ENCODE data around the gene ZBTB6.

The ZBTB6 gene, protein sequence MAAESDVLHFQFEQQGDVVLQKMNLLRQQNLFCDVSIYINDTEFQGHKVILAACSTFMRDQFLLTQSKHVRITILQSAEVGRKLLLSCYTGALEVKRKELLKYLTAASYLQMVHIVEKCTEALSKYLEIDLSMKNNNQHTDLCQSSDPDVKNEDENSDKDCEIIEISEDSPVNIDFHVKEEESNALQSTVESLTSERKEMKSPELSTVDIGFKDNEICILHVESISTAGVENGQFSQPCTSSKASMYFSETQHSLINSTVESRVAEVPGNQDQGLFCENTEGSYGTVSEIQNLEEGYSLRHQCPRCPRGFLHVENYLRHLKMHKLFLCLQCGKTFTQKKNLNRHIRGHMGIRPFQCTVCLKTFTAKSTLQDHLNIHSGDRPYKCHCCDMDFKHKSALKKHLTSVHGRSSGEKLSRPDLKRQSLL

DNA sequence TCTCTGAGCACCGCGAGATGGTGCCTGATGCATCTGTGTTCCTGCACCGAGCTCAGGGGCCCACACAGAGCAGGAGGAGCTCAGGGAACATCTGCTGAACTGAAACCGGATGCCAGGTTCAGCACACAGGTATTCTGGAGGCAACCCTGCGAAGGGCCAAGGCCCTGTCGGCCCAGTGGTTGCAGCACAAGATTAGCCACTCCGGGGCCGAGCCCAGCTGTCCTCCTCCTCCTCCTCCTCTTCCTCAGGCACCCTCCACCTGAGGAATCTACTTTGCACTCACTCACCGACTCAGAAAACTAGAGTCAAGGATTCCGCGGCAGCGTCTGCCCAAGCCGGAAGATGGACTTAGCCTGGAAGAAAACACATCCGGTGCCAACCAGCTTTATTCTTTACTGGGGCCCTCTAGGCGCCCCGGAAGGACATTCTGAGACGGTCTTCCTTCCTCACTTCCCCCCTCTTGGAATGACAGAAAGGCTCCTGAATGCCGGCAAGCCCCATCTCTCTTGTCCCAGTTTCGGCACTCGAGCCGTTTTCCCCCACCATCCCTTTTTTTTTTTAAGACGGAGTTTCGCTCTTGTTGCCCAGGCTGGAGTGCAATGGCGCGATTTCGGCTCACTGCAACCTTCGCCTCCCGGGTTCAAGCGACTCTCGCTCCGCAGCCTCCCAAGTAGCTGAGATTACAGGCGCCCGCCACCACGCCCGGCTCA, at the start of gene ZBTB6:
Gene ZBTB6 (minus strand): TSS at position 360 of the 710 bp plus-strand sequence. CDS start 1,251 bp downstream, outside the sequence.
- CTCF ChIA-PET: interaction anchor here (0.5 to 0.7 kb wide), 2 partner anchors 18 to 28 kb away, joined by 4 to 5 read pairs; partner anchors contain the start of genes RABGAP1 and ZBTB26
- DNase-seq (ENCODE audit: extremely low spot score): peak; percentile 73
- 0 out of 2 replicates have a peak, but pooled peaks have one; percentile 16 for TF ChIP-seq L3MBTL2 (conservative IDR thresholded peaks at IDR 0.05)
- TF ChIP-seq BHLHE40 (IDR thresholded peaks at IDR 0.05; ENCODE audit: borderline replicate concordance): no peak
- TF ChIP-seq LEF1 (IDR thresholded peaks at IDR 0.05; ENCODE audit: borderline replicate concordance): no peak
- TF ChIP-seq ARNT (IDR thresholded peaks at IDR 0.05): no peak
- TF ChIP-seq CTBP1 (IDR thresholded peaks at IDR 0.05; ENCODE audit: borderline replicate concordance): no peak
- TF ChIP-seq FOXM1 (IDR thresholded peaks at IDR 0.05; ENCODE audit: borderline replicate concordance): no peak
- TF ChIP-seq ZNF384 (IDR thresholded peaks at IDR 0.05): no peak
- peak; percentile 37 for TF ChIP-seq ELF4 (IDR thresholded peaks at IDR 0.05)
- POLR2A ChIA-PET: interaction anchor here (0.6 to 2.9 kb wide), 11 partner anchors 8 to 81 kb away, joined by 3 to 30 read pairs (median 4); partner anchors contain the start of genes RABGAP1, RC3H2 and ZBTB26

GRCh38 chr9:122961139-122961538, 48.0 kb upstream of the ZBTB6 start:
- ChIA-PET CTCF (no interaction called here), POLR2A (interaction anchor here (1.3 kb wide), 1 partner anchor 20 kb away, joined by 3 read pairs; the partner anchor contains the start of gene RABGAP1)
- no peak for TF ChIP-seq SUZ12 (IDR thresholded peaks at IDR 0.05)
- TF ChIP-seq ELF4 (IDR thresholded peaks at IDR 0.05): no peak
- TF ChIP-seq SP1 (IDR thresholded peaks at IDR 0.05): no peak
- no peak for TF ChIP-seq ZNF384 (IDR thresholded peaks at IDR 0.05)
- TF ChIP-seq ARNT (IDR thresholded peaks at IDR 0.05): no peak
- TF ChIP-seq LEF1 (IDR thresholded peaks at IDR 0.05; ENCODE audit: borderline replicate concordance): no peak
- TF ChIP-seq BHLHE40 (IDR thresholded peaks at IDR 0.05; ENCODE audit: borderline replicate concordance): no peak
- TF ChIP-seq HDGF (IDR thresholded peaks at IDR 0.05; ENCODE audit: borderline replicate concordance): no peak
- TF ChIP-seq FOXM1 (IDR thresholded peaks at IDR 0.05; ENCODE audit: borderline replicate concordance): no peak
- TF ChIP-seq CTBP1 (IDR thresholded peaks at IDR 0.05; ENCODE audit: borderline replicate concordance): no peak
- no peak for TF ChIP-seq L3MBTL2 (conservative IDR thresholded peaks at IDR 0.05)
- TF ChIP-seq FOXK2 (IDR thresholded peaks at IDR 0.05): no peak
- no peak for TF ChIP-seq NFRKB (IDR thresholded peaks at IDR 0.05)
- TF ChIP-seq PKNOX1 (IDR thresholded peaks at IDR 0.05): no peak
- no peak for TF ChIP-seq TARDBP (IDR thresholded peaks at IDR 0.05)
- TF ChIP-seq FOXA1 (IDR thresholded peaks at IDR 0.05): no peak
- no peak for DNase-seq (ENCODE audit: extremely low spot score)

GRCh38 chr9:122955961-122956360, 42.8 kb upstream of the ZBTB6 start:
- CTCF ChIA-PET: no interaction called here
- no peak for TF ChIP-seq SUZ12 (IDR thresholded peaks at IDR 0.05)
- TF ChIP-seq HDGF (IDR thresholded peaks at IDR 0.05; ENCODE audit: borderline replicate concordance): no peak
- TF ChIP-seq LEF1 (IDR thresholded peaks at IDR 0.05; ENCODE audit: borderline replicate concordance): no peak
- TF ChIP-seq ARNT (IDR thresholded peaks at IDR 0.05): no peak
- POLR2A ChIA-PET: interaction anchor here (2.1 kb wide), 1 partner anchor 15 kb away, joined by 8 read pairs; the partner anchor contains the start of gene RABGAP1
- no peak for DNase-seq (ENCODE audit: extremely low spot score)

GRCh38 chr9:122954253-122954691, 41.1 kb upstream of the ZBTB6 start:
- TF ChIP-seq PKNOX1 (IDR thresholded peaks at IDR 0.05) (no peak), L3MBTL2 (conservative IDR thresholded peaks at IDR 0.05) (no peak), ELF4 (IDR thresholded peaks at IDR 0.05) (no peak), BHLHE40 (IDR thresholded peaks at IDR 0.05; ENCODE audit: borderline replicate concordance) (no peak), SP1 (IDR thresholded peaks at IDR 0.05) (no peak)
- ChIA-PET CTCF (no interaction called here), POLR2A (interaction anchor here (1.4 to 2.1 kb wide), 2 partner anchors 13 to 23 kb away, joined by 4 to 8 read pairs; partner anchors contain the start of genes RABGAP1 and ZBTB26)
- DNase-seq (ENCODE audit: extremely low spot score): no peak

DNA sequence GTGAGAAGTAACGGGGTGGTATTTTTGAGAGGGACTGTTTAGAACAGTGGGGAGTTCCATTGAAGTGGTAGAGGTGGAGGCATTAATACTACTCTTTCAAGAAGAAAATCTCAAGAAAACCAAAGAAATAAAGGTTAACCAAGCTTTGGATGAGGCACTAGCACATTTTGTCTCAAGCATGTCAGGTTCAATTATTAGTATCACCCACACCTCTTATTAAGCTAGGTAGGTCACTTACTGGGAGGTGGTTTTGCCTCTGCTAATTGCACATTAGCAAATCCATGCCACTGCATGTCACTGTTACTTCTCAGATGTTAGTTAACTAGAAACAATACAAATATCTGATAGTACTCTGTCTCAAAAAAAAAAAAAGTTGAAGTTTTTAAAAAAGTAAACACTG, 37.9 kb upstream of the ZBTB6 start:
- CTCF ChIA-PET: no interaction called here
- DNase-seq (ENCODE audit: extremely low spot score): no peak
- POLR2A ChIA-PET: interaction anchor here (2.9 kb wide), 1 partner anchor 10 kb away, joined by 11 read pairs; the partner anchor contains the start of gene RABGAP1

DNA sequence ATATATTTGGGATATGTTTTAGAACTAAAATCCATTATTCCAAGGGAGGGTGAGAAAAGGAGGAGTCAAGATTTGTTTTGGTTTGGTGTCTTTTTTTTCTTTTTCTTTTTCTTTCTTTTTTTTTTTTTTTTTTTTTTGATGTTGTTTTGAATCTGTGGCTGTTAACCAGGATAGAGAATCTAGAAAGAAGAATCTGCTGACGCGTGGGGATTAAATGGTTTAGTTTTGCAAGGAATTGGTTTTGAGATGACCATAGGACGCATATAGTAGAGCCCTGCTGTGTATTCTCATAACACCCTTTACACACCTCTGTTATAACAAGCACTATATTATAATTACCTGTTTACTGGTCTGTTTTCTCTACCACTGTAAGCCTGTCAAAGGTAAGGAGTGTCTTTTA, 37.1 kb upstream of the ZBTB6 start:
- ChIA-PET CTCF (no interaction called here), POLR2A (no interaction called here)
- no peak for TF ChIP-seq CTBP1 (IDR thresholded peaks at IDR 0.05; ENCODE audit: borderline replicate concordance)
- no peak for TF ChIP-seq L3MBTL2 (conservative IDR thresholded peaks at IDR 0.05)
- no peak for TF ChIP-seq ARNT (IDR thresholded peaks at IDR 0.05)
- no peak for TF ChIP-seq FOXM1 (IDR thresholded peaks at IDR 0.05; ENCODE audit: borderline replicate concordance)
- no peak for TF ChIP-seq ZNF384 (IDR thresholded peaks at IDR 0.05)
- TF ChIP-seq PKNOX1 (IDR thresholded peaks at IDR 0.05): no peak
- no peak for TF ChIP-seq BHLHE40 (IDR thresholded peaks at IDR 0.05; ENCODE audit: borderline replicate concordance)
- TF ChIP-seq SUZ12 (IDR thresholded peaks at IDR 0.05): no peak
- TF ChIP-seq ELF4 (IDR thresholded peaks at IDR 0.05): no peak
- TF ChIP-seq FOXA1 (IDR thresholded peaks at IDR 0.05): no peak
- no peak for TF ChIP-seq SP1 (IDR thresholded peaks at IDR 0.05)
- TF ChIP-seq NFRKB (IDR thresholded peaks at IDR 0.05): no peak
- TF ChIP-seq FOXK2 (IDR thresholded peaks at IDR 0.05): no peak
- TF ChIP-seq HDGF (IDR thresholded peaks at IDR 0.05; ENCODE audit: borderline replicate concordance): no peak
- TF ChIP-seq TARDBP (IDR thresholded peaks at IDR 0.05): no peak
- no peak for TF ChIP-seq LEF1 (IDR thresholded peaks at IDR 0.05; ENCODE audit: borderline replicate concordance)
- DNase-seq (ENCODE audit: extremely low spot score): no peak

More for the DNA sequence above, 37.9 kb upstream of the ZBTB6 start:
- TF ChIP-seq LEF1 (IDR thresholded peaks at IDR 0.05; ENCODE audit: borderline replicate concordance): no peak
- TF ChIP-seq FOXK2 (IDR thresholded peaks at IDR 0.05): no peak
- no peak for TF ChIP-seq TARDBP (IDR thresholded peaks at IDR 0.05)
- TF ChIP-seq SP1 (IDR thresholded peaks at IDR 0.05): no peak
- TF ChIP-seq FOXM1 (IDR thresholded peaks at IDR 0.05; ENCODE audit: borderline replicate concordance): no peak
- no peak for TF ChIP-seq ARNT (IDR thresholded peaks at IDR 0.05)
- TF ChIP-seq SUZ12 (IDR thresholded peaks at IDR 0.05): no peak
- no peak for TF ChIP-seq BHLHE40 (IDR thresholded peaks at IDR 0.05; ENCODE audit: borderline replicate concordance)
- no peak for TF ChIP-seq HDGF (IDR thresholded peaks at IDR 0.05; ENCODE audit: borderline replicate concordance)
- TF ChIP-seq FOXA1 (IDR thresholded peaks at IDR 0.05): no peak
- no peak for TF ChIP-seq NFRKB (IDR thresholded peaks at IDR 0.05)
- TF ChIP-seq L3MBTL2 (conservative IDR thresholded peaks at IDR 0.05): no peak
- TF ChIP-seq ELF4 (IDR thresholded peaks at IDR 0.05): no peak
- no peak for TF ChIP-seq CTBP1 (IDR thresholded peaks at IDR 0.05; ENCODE audit: borderline replicate concordance)
